Measurements from ENCODE around the gene GPC3.
A peak's percentile ranks its signal among the peaks of the same experiment; 100 is the strongest.

GPC3 gene

DNA sequence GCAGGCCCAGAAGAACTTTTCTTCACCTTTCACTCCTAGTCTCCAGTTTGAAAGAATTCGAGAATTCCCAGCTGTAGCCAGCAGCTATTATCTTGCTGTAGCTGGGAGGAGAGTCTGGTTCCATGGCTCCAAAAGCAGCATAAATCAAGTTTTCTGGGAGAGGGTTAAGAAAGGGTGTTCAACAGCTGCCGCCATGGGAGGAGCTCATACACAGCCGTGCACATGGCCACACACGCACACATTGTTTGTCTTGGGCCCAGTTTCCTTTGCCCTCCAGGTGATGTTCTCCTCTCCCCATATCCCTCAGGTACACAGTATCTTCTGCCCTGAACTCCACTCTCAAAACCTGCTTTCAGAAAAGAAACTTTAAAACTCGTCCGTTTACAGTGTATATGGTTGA, 4.1 kb upstream of the GPC3 start:
- no peaks in the 10 kb centered on the region for H3K9me3 ChIP-seq (ENCODE audit: control insufficient read depth, insufficient read depth, low read depth, low read length)
- ChIA-PET POLR2A (no interaction called here), CTCF (interaction anchor here (1.0 kb wide), 1 partner anchor 68 kb away, joined by 4 read pairs; no protein-coding TSS in a partner anchor)
- H3K27ac ChIP-seq (ENCODE audit: extremely low read depth, low read depth, low read length), result no peak overlapping the region
- no peaks in the 10 kb centered on the region for H3K36me3 ChIP-seq (ENCODE audit: control insufficient read depth in 2 of 2, insufficient read depth in 1 of 2, low read length in 2 of 2)
- no peak overlapping the region for H3K4me3 ChIP-seq (ENCODE audit: low read depth, low read length)
- H3K4me1 ChIP-seq (ENCODE audit: control insufficient read depth, insufficient read depth, low read length), result peaks cover 7% of the 10 kb centered on the region
- TF ChIP-seq ZEB2 (tag by site-specific recombination; IDR thresholded peaks at IDR 0.05), result no peak
- TF ChIP-seq TRIM28 (IDR thresholded peaks at IDR 0.05; ENCODE audit: borderline replicate concordance, low read length), result no peak

DNA sequence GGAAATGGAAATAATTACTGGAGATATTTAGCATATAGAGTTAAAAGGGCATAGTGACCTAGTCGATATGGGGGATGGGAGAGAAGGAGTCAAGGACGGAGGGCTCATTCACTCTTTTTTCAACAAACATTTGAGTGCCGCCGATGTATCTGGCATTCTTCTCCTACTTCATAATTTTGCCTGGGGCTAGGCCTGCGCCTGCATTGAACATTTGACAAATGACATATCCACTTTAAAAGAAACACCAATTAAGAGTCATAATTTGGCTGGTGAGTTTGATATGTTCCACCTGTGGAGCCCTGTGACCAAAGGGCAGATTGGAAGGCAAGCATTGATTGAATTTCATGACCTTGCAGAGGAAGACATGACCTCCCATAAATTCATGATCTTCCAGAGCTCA, 2.6 kb upstream of the GPC3 start:
- no peak overlapping the region for H3K27ac ChIP-seq (ENCODE audit: extremely low read depth, low read depth, low read length)
- TF ChIP-seq, protein P1, sequence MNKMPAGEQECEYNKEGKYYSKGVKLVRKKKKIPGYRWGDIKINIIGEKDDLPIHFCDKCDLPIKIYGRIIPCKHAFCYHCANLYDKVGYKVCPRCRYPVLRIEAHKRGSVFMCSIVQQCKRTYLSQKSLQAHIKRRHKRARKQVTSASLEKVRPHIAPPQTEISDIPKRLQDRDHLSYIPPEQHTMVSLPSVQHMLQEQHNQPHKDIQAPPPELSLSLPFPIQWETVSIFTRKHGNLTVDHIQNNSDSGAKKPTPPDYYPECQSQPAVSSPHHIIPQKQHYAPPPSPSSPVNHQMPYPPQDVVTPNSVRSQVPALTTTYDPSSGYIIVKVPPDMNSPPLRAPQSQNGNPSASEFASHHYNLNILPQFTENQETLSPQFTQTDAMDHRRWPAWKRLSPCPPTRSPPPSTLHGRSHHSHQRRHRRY (tag by site-specific recombination; IDR thresholded peaks at IDR 0.05), result no peak
- TF ChIP-seq SCRT2 (tag by site-specific recombination; IDR thresholded peaks at IDR 0.05) (peak; percentile 49), ZNF292 (tag by site-specific recombination; IDR thresholded peaks at IDR 0.05; ENCODE audit: borderline replicate concordance, low read depth) (no peak), FEZF1 (tag by site-specific recombination; IDR thresholded peaks at IDR 0.05) (no peak), YY1 (tag by site-specific recombination; IDR thresholded peaks at IDR 0.05) (no peak), ZNF169 (tag by site-specific recombination; IDR thresholded peaks at IDR 0.05) (no peak), ZNF202 (tag by site-specific recombination; IDR thresholded peaks at IDR 0.05; ENCODE audit: borderline replicate concordance) (no peak), TCF7L2 (IDR thresholded peaks at IDR 0.05; ENCODE audit: borderline replicate concordance, low read depth, low read length) (0 out of 2 replicates have a peak, but pooled peaks have one; percentile 64), KLF1 (tag by site-specific recombination; IDR thresholded peaks at IDR 0.05) (no peak), ZNF560 (tag by site-specific recombination; IDR thresholded peaks at IDR 0.05; ENCODE audit: borderline replicate concordance) (no peak)
- H3K4me1 ChIP-seq (ENCODE audit: control insufficient read depth, insufficient read depth, low read length), result peaks cover 7% of the 10 kb centered on the region
- POLR2A ChIA-PET, result no interaction called here
- H3K9me3 ChIP-seq (ENCODE audit: control insufficient read depth, insufficient read depth, low read depth, low read length), result no peaks in the 10 kb centered on the region
- no peak overlapping the region for H3K4me3 ChIP-seq (ENCODE audit: low read depth, low read length)
- H3K36me3 ChIP-seq (ENCODE audit: control insufficient read depth in 2 of 2, insufficient read depth in 1 of 2, low read length in 2 of 2), result no peaks in the 10 kb centered on the region
- CTCF ChIA-PET, result no interaction called here

DNA sequence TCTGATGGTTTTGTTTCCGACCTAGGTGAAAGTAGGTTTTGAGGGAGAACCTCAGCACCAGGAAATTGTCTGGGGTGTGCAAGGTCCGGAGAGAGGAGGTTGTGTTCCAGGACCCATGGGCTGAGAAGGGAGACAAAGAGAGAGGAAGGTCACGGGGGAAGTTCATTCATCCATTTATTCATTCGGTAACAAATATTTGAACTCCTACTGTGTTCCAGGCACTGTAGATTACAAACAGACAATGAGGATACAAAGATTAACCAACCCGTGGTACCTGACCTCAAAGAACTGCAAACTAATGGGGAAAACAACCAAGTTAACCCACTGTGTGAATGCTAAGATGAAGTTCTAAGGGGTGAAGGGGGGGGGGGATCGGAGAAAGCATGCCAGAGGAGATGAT, 1.8 kb upstream of the GPC3 start:
- Histone ChIP-seq H3K4me3 (ENCODE audit: low read depth, low read length) (no peak overlapping the region), H3K27ac (ENCODE audit: extremely low read depth, low read depth, low read length) (no peak overlapping the region), H3K4me1 (ENCODE audit: control insufficient read depth, insufficient read depth, low read length) (peaks cover 3% of the 10 kb centered on the region; the same call in 1 of the 2 replicates), H3K36me3 (ENCODE audit: control insufficient read depth in 2 of 2, insufficient read depth in 1 of 2, low read length in 2 of 2) (no peaks in the 10 kb centered on the region), H3K9me3 (ENCODE audit: control insufficient read depth, insufficient read depth, low read depth, low read length) (no peaks in the 10 kb centered on the region)
- POLR2A ChIA-PET, result no interaction called here
- TF ChIP-seq ZNF324 (tag by site-specific recombination; IDR thresholded peaks at IDR 0.05) (no peak), KLF16 (tag by site-specific recombination; IDR thresholded peaks at IDR 0.05) (no peak), GLI4 (tag by site-specific recombination; IDR thresholded peaks at IDR 0.05) (no peak), ZEB2 (tag by site-specific recombination; IDR thresholded peaks at IDR 0.05) (no peak), ZNF248 (tag by site-specific recombination; IDR thresholded peaks at IDR 0.05) (no peak), OVOL3 (tag by site-specific recombination; IDR thresholded peaks at IDR 0.05) (no peak), ZNF776 (tag by site-specific recombination; IDR thresholded peaks at IDR 0.05; ENCODE audit: borderline replicate concordance) (no peak), BCL11B (tag by site-specific recombination; IDR thresholded peaks at IDR 0.05; ENCODE audit: low read depth) (no peak), ZNF660 (tag by site-specific recombination; IDR thresholded peaks at IDR 0.05) (no peak), ZNF391 (tag by site-specific recombination; IDR thresholded peaks at IDR 0.05; ENCODE audit: borderline replicate concordance, low read depth) (no peak), ZNF221 (tag by site-specific recombination; IDR thresholded peaks at IDR 0.05; ENCODE audit: borderline replicate concordance) (no peak)
- TF ChIP-seq, protein P2, sequence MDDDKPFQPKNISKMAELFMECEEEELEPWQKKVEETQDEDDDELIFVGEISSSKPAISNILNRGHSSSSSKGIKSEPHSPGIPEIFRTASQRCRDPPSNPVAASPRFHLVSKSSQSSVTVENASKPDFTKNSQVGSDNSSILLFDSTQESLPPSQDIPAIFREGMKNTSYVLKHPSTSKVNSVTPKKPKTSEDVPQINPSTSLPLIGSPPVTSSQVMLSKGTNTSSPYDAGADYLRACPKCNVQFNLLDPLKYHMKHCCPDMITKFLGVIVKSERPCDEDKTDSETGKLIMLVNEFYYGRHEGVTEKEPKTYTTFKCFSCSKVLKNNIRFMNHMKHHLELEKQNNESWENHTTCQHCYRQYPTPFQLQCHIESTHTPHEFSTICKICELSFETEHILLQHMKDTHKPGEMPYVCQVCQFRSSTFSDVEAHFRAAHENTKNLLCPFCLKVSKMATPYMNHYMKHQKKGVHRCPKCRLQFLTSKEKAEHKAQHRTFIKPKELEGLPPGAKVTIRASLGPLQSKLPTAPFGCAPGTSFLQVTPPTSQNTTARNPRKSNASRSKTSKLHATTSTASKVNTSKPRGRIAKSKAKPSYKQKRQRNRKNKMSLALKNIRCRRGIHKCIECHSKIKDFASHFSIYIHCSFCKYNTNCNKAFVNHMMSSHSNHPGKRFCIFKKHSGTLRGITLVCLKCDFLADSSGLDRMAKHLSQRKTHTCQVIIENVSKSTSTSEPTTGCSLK (tag by site-specific recombination; IDR thresholded peaks at IDR 0.05), result no peak
- CTCF ChIA-PET, result no interaction called here

Data from HEK293 (cell line).